WTC11 (cell line): ENCODE measurements around the gene ERC1.

Source experiments
- CREB1 ChIP-seq: sonication (generic); formaldehyde crosslinking; IDR thresholded peaks from 2 replicates; pipeline ENCODE4 v1.8.0; 2023; ENCODE audit warnings: mild to moderate bottlenecking, missing genetic modification reagents
- CTCF ChIP-seq: fragments of 200-600 bp; IDR thresholded peaks from 2 replicates; pipeline ENCODE4 v1.8.0; 2022; ENCODE audit warnings: antibody characterized with exemption
- FOXP1 ChIP-seq: sonication (generic); formaldehyde crosslinking; IDR thresholded peaks from 2 replicates; pipeline ENCODE4 v1.8.0; 2022; ENCODE audit warnings: missing genetic modification reagents, mild to moderate bottlenecking, moderate library complexity, borderline replicate concordance
- GABPB1 ChIP-seq: sonication (generic); formaldehyde crosslinking; IDR thresholded peaks from 2 replicates; pipeline ENCODE4 v1.8.1; 2023; ENCODE audit warnings: mild to moderate bottlenecking, missing genetic modification reagents
- MAX ChIP-seq: sonication (generic); formaldehyde crosslinking; IDR thresholded peaks from 2 replicates; pipeline ENCODE4 v1.8.0; 2022; ENCODE audit warnings: mild to moderate bottlenecking, missing genetic modification reagents
- ZNF121 ChIP-seq: sonication (generic); formaldehyde crosslinking; IDR thresholded peaks from 2 replicates; pipeline ENCODE4 v1.8.0; 2023; ENCODE audit warnings: missing genetic modification reagents
- ZNF232 ChIP-seq: sonication (generic); formaldehyde crosslinking; IDR thresholded peaks from 2 replicates; pipeline ENCODE4 v1.8.0; 2022; ENCODE audit warnings: mild to moderate bottlenecking, missing genetic modification reagents
- ZNF281 ChIP-seq: sonication (generic); formaldehyde crosslinking; IDR thresholded peaks from 2 replicates; pipeline ENCODE4 v1.8.0; 2023; ENCODE audit warnings: mild to moderate bottlenecking, missing genetic modification reagents
- ZNF317 ChIP-seq: sonication (generic); formaldehyde crosslinking; IDR thresholded peaks from 2 replicates; pipeline ENCODE4 v1.8.1; 2023; ENCODE audit warnings: low read depth, mild to moderate bottlenecking, moderate library complexity, missing genetic modification reagents, borderline replicate concordance
- ZNF416 ChIP-seq: fragments of 250-450 bp; sonication (Bioruptor Pico); IDR thresholded peaks from 2 replicates; pipeline ENCODE4 v1.9.0; 2021; ENCODE audit warnings: mild to moderate bottlenecking, inconsistent platforms
- TF ChIP-seq, protein P1 (sequence below): sonication (generic); formaldehyde crosslinking; IDR thresholded peaks from 2 replicates; pipeline ENCODE4 v1.8.0; 2022; ENCODE audit warnings: mild to moderate bottlenecking, missing genetic modification reagents
- TF ChIP-seq, protein P2 (sequence below): sonication (generic); formaldehyde crosslinking; IDR thresholded peaks from 2 replicates; pipeline ENCODE4 v1.8.0; 2022; ENCODE audit warnings: mild to moderate bottlenecking, missing genetic modification reagents

DNA sequence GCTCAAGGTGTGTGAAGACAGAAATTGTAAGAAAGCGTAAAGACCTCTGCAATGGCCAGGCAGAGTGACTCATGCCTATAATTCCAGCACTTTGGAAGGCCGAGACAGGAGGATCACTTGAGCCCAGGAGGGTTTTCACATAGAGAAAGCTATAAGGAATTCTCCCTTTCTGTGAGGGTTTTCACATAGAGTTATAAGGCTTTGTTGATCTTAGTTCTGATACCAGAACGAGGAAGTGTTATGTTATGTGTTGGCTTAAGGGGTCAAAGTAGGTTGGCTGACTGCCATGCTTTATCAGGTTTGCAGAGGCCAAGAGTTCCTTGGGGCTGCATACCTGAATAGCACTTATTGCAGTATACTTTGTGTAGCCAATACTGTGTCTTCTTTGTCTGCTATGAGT, 139.1 kb downstream of the ERC1 start:
- TF ChIP-seq CTCF (no peak), ZNF281 (CRISPR knock-in tag) (no peak), ZNF232 (CRISPR knock-in tag) (no peak), ZNF416 (CRISPR knock-in tag) (no peak), ZNF121 (CRISPR knock-in tag) (no peak), FOXP1 (no peak), MAX (CRISPR knock-in tag) (no peak), CREB1 (CRISPR knock-in tag) (no peak), ZNF317 (CRISPR knock-in tag) (no peak), GABPB1 (CRISPR knock-in tag) (no peak)
- TF ChIP-seq, protein P1, sequence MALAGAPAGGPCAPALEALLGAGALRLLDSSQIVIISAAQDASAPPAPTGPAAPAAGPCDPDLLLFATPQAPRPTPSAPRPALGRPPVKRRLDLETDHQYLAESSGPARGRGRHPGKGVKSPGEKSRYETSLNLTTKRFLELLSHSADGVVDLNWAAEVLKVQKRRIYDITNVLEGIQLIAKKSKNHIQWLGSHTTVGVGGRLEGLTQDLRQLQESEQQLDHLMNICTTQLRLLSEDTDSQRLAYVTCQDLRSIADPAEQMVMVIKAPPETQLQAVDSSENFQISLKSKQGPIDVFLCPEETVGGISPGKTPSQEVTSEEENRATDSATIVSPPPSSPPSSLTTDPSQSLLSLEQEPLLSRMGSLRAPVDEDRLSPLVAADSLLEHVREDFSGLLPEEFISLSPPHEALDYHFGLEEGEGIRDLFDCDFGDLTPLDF (CRISPR knock-in tag), result no peak
- TF ChIP-seq, protein P2, sequence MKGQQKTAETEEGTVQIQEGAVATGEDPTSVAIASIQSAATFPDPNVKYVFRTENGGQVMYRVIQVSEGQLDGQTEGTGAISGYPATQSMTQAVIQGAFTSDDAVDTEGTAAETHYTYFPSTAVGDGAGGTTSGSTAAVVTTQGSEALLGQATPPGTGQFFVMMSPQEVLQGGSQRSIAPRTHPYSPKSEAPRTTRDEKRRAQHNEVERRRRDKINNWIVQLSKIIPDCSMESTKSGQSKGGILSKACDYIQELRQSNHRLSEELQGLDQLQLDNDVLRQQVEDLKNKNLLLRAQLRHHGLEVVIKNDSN (CRISPR knock-in tag), result no peak
